Measurements from ENCODE around the gene PTPN11. TPM values are rescaled to one million over a fixed set of nuclear protein-coding genes. Genes with fewer than 3 reads are reported as not detected.

The PTPN11 gene
- total and polyA plus RNA-seq, 10 of the 15 experiments (the other 5 are each of a cell fraction or from before 2014, with no cell fraction given) = 14.6 to 85.2 (median 58.6) TPM

- 100% methylated on average over 4 of the region's 4 CpGs for WGBS (ENCODE audit: insufficient coverage, insufficient replicate concordance, low lambda C conversion rate, missing lambda C conversion rate)
- BruUV-seq (replicated peaks) = no TSS peak
- Histone ChIP-seq H3K27ac (ENCODE audit: control insufficient read depth, insufficient read depth) (no peak overlapping the region), H3K4me3 (no peak overlapping the region), H2AFZ (ENCODE audit: control insufficient read depth, low read depth, low read length) (no peak overlapping the region), H3K9ac (ENCODE audit: control insufficient read depth, insufficient read depth, low read length) (no peak overlapping the region), H3K9me3 (replicated peaks; ENCODE audit: control insufficient read depth, insufficient read depth, low read length) (no peaks in the 10 kb centered on the region), H4K20me1 (ENCODE audit: control insufficient read depth, insufficient read depth) (no peaks in the 10 kb centered on the region), H3K36me3 (ENCODE audit: control insufficient read depth in 2 of 2, insufficient read depth in 2 of 2, low read length in 1 of 2) (peaks cover 9 to 27% of the 10 kb centered on the region in 2 experiments), H3K4me2 (ENCODE audit: control insufficient read depth, insufficient read depth) (no peak overlapping the region), H3K79me2 (ENCODE audit: control insufficient read depth, insufficient read depth, low read length) (no peaks in the 10 kb centered on the region), H3K27me3 (replicated peaks in 1 of 2; ENCODE audit: control insufficient read depth in 2 of 2, insufficient read depth in 2 of 2, low read length in 1 of 2) (no peaks in the 10 kb centered on the region), H3K4me1 (ENCODE audit: control insufficient read depth, insufficient read depth, low read length) (no peaks in the 10 kb centered on the region)
- TF ChIP-seq IRF5 (IDR thresholded peaks at IDR 0.05; ENCODE audit: borderline replicate concordance) (no peak), FOS (IDR thresholded peaks at IDR 0.05; ENCODE audit: borderline replicate concordance, extremely low read depth, insufficient read length) (no peak), REST (IDR thresholded peaks at IDR 0.05; ENCODE audit: low read depth, low read length) (no peak), TCF12 (IDR thresholded peaks at IDR 0.05; ENCODE audit: low read depth, low read length) (no peak), PBX3 (IDR thresholded peaks at IDR 0.05; ENCODE audit: insufficient replicate concordance, low read depth, low read length) (no peak), EP300 (IDR thresholded peaks at IDR 0.05; ENCODE audit: borderline replicate concordance in 1 of 2, control insufficient read depth in 1 of 2, low read depth in 2 of 2, low read length in 2 of 2) (no peak), CHD4 (IDR thresholded peaks at IDR 0.05) (no peak), MTA2 (IDR thresholded peaks at IDR 0.05; ENCODE audit: low read depth) (no peak), NFYB (IDR thresholded peaks at IDR 0.05; ENCODE audit: insufficient read depth, low read depth, low read length) (no peak), ATF7 (IDR thresholded peaks at IDR 0.05; ENCODE audit: low read depth) (no peak)
- TF ChIP-seq, protein P1, sequence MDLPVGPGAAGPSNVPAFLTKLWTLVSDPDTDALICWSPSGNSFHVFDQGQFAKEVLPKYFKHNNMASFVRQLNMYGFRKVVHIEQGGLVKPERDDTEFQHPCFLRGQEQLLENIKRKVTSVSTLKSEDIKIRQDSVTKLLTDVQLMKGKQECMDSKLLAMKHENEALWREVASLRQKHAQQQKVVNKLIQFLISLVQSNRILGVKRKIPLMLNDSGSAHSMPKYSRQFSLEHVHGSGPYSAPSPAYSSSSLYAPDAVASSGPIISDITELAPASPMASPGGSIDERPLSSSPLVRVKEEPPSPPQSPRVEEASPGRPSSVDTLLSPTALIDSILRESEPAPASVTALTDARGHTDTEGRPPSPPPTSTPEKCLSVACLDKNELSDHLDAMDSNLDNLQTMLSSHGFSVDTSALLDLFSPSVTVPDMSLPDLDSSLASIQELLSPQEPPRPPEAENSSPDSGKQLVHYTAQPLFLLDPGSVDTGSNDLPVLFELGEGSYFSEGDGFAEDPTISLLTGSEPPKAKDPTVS (IDR thresholded peaks at IDR 0.05; ENCODE audit: low read depth, low read length) = no peak
- intact Hi-C loops (cut with micrococcal nuclease; ENCODE audit: unreplicated experiment) = no loop called here
- in situ Hi-C loops (cut with MboI) = no loop called here
- no peak for ATAC-seq
- ChIA-PET RAD21 (ENCODE audit: unreplicated experiment) (no interaction called here), POLR2A (no interaction called here), CTCF (no interaction called here), SMC1A (ENCODE audit: uncharacterized antibody, unreplicated experiment) (no interaction called here)
- FAIRE-seq = no peak
- DNase-seq (ENCODE audit: low read depth, low spot score) = no peak
Measured at GRCh38 chr12:112503512-112503911, 84.8 kb downstream of the PTPN11 start.

Data from GM12878 (cell line).